Measurements from ENCODE around the gene FGFR2. TPM values are rescaled to one million over a fixed set of nuclear protein-coding genes. Genes with fewer than 3 reads are reported as not detected.

Gene FGFR2
- total and polyA plus RNA-seq, 4 donors = 11.4 to 69.9 (median 31.9) TPM

DNA sequence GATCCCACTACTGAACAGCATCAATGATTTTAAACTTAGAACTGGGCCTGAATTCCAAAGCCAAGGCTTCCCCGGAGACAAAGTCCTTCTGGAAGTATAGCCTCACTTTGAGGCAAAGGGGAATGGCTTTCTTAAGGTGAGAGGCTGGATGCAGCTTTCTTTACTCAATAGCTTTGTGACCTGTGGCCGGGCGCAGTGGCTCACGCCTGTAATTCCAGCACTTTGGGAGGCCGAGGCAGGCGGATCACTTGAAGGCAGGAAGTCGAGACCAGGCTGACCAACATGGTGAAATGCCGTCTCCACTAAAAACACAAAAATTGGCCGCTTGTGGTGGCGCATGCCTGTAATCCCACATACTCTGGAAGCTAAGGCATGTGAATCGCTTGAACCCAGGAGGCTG, 3.2 kb upstream of the FGFR2 start (continued):
- no peak for TF ChIP-seq CTCF (IDR thresholded peaks at IDR 0.05; ENCODE audit: low read depth, low read length, missing input control)

- Histone ChIP-seq H3K9me3 (ENCODE audit: control insufficient read depth in 4 of 4, low read length in 3 of 4) (no peaks in the 10 kb centered on the region), H3K9ac (ENCODE audit: low read depth in 1 of 2, low read length in 2 of 2) (no peak overlapping the region), H3K36me3 (ENCODE audit: control insufficient read depth in 4 of 4, insufficient read depth in 3 of 4, low read depth in 1 of 4, low read length in 3 of 4) (no peaks in the 10 kb centered on the region), H3K27me3 (ENCODE audit: control insufficient read depth in 4 of 4, insufficient read depth in 4 of 4, low read length in 3 of 4) (peaks cover 0 to 2% (median 0%) of the 10 kb centered on the region in 4 donors), H3K4me3 (ENCODE audit: low read depth in 1 of 3, low read length in 3 of 3) (no peak overlapping the region), H3K27ac (ENCODE audit: low read depth in 1 of 2, low read length in 2 of 2) (no peak overlapping the region), H3K4me1 (ENCODE audit: control insufficient read depth in 4 of 4, insufficient read depth in 4 of 4, low read length in 3 of 4) (peaks cover 6 to 30% (median 20%) of the 10 kb centered on the region in 4 donors)
- WGBS = 70% methylated on average over 9 of the region's 9 CpGs
- TF ChIP-seq GABPA (IDR thresholded peaks at IDR 0.05 in 1 of 2, conservative IDR thresholded peaks at IDR 0.05 in 1 of 2) (no peak), CTCF (IDR thresholded peaks at IDR 0.05; ENCODE audit: low read depth, low read length, missing input control) (no peak), SP1 (IDR thresholded peaks at IDR 0.05) (no peak), REST (IDR thresholded peaks at IDR 0.05) (no peak), HNF4A (conservative IDR thresholded peaks at IDR 0.05) (no peak), MAX (IDR thresholded peaks at IDR 0.05) (no peak), EGR1 (IDR thresholded peaks at IDR 0.05; ENCODE audit: low read depth in 2 of 2) (no peak), RXRA (IDR thresholded peaks at IDR 0.05) (no peak), FOXA1 (IDR thresholded peaks at IDR 0.05) (no peak), TAF1 (conservative IDR thresholded peaks at IDR 0.05) (no peak), NR2F2 (IDR thresholded peaks at IDR 0.05) (no peak), ATF3 (IDR thresholded peaks at IDR 0.05) (no peak), JUND (IDR thresholded peaks at IDR 0.05) (no peak)
- DNase-seq (ENCODE audit: low spot score) = no peak
These were observed 2.4 kb upstream of the FGFR2 start for GRCh38 chr10:121600611-121601010.

Measured in liver (tissue), 9 donors.